ENCODE results near the gene PLIN3. TPM values are rescaled to one million over a fixed set of nuclear protein-coding genes. Genes with fewer than 3 reads are reported as not detected.

PLIN3 gene
- total and polyA plus RNA-seq, 2 of the 8 experiments (the other 6 are each of a cell fraction or from before 2014, with no cell fraction given): 60.7 to 61.5 TPM

DNA sequence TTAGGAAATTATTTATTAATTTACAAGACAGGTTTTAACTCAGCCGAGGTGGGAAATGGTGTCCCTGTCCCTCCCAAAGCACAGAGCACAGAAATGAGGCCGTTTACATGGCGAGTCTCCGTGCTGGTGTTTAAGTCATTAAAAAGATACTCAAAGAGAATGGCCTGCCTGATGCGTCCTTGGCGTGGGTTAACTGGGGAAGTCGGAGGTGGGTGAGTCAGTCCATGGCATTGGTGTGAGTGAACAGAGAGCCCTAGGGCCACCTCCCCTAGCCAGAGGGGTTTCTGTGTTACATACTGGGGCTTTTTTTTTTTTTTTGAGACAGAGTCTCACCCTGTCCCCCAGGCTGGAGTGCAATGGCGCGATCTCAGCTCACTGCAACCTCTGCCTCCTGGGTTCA, 72.1 kb downstream of the PLIN3 start:
- H3K23me2 ChIP-seq (ENCODE audit: low read depth, low read length): peaks cover 4% of the 10 kb centered on the region; the same call in 1 of the 2 replicates
- no peak for FAIRE-seq
- WGBS, 2 experiments (ENCODE audit: extremely low coverage in 1 of 2, insufficient coverage in 1 of 2, insufficient read length in 1 of 2, insufficient replicate concordance in 2 of 2, low coverage in 1 of 2, low lambda C conversion rate in 2 of 2, missing lambda C conversion rate in 1 of 2): 96% methylated on average over 9 of the region's 9 CpGs; no CpG with 5 or more reads in 1 of the 2 experiments
- no peak overlapping the region for H2BK20ac ChIP-seq (ENCODE audit: low read length)
- H3K9ac ChIP-seq (replicated peaks in 1 of 4; ENCODE audit: extremely low read depth in 1 of 4, low read depth in 3 of 4, low read length in 3 of 4): no peak overlapping the region
- H3K4me1 ChIP-seq (replicated peaks in 1 of 4; ENCODE audit: control insufficient read depth in 3 of 4, insufficient read depth in 4 of 4, low read length in 3 of 4): peaks cover 0 to 8% (median 1%) of the 10 kb centered on the region in 4 experiments; a peak in 4 of 7 replicates
- H2BK12ac ChIP-seq (ENCODE audit: low read depth, low read length): no peak overlapping the region
- peaks cover 9% of the 10 kb centered on the region for H3K79me1 ChIP-seq (ENCODE audit: low read depth, low read length)
- peaks cover 3 to 35% of the 10 kb centered on the region in 2 experiments; a peak in 3 of 4 replicates for H3K79me2 ChIP-seq (ENCODE audit: control insufficient read depth in 1 of 2, insufficient read depth in 2 of 2, low read length in 2 of 2)
- no peaks in the 10 kb centered on the region for H3K27me3 ChIP-seq (replicated peaks in 1 of 4; ENCODE audit: control insufficient read depth in 3 of 4, extremely low read depth in 1 of 4, insufficient read depth in 3 of 4, low read length in 3 of 4)
- no peaks in the 10 kb centered on the region for H3K9me3 ChIP-seq (ENCODE audit: insufficient read depth in 2 of 2, low read depth in 1 of 2, low read length in 1 of 2)
- no peak overlapping the region for H3K14ac ChIP-seq (ENCODE audit: insufficient read length)
- H3K23ac ChIP-seq (ENCODE audit: insufficient read length): no peak overlapping the region
- no peak overlapping the region for H2AFZ ChIP-seq (ENCODE audit: low read length)
- POLR2A ChIA-PET (ENCODE audit: partially characterized antibody): interaction anchor here (1.1 kb wide), 1 partner anchor 63 kb away, joined by 3 read pairs; no protein-coding TSS in a partner anchor
- no peak overlapping the region for H3K4me3 ChIP-seq (ENCODE audit: extremely low read depth in 1 of 4, insufficient read depth in 2 of 4, low read depth in 3 of 4, low read length in 4 of 4)
- no peak overlapping the region for H2AK5ac ChIP-seq (ENCODE audit: low read depth, low read length)
- no peak overlapping the region for H4K5ac ChIP-seq (ENCODE audit: insufficient read length, low read depth, low read length)
- H2BK5ac ChIP-seq (ENCODE audit: low read depth, low read length): no peak overlapping the region
- H3K27ac ChIP-seq (ENCODE audit: low read depth, low read length): no peak overlapping the region
- CTCF ChIA-PET (ENCODE audit: partially characterized antibody): interaction anchor here (0.6 to 1.4 kb wide), 2 partner anchors 10 to 63 kb away, joined by 3 to 8 read pairs; no protein-coding TSS in a partner anchor
- H4K91ac ChIP-seq (replicated peaks; ENCODE audit: insufficient read length, low read length): no peak overlapping the region
- no peak overlapping the region for H2BK15ac ChIP-seq (ENCODE audit: low read length)
- H3K4ac ChIP-seq (replicated peaks; ENCODE audit: insufficient read length, low read depth, low read length): no peak overlapping the region
- H3K18ac ChIP-seq (ENCODE audit: extremely low read depth, low read length): no peak overlapping the region
- H3K56ac ChIP-seq (replicated peaks; ENCODE audit: insufficient read length, low read depth, low read length): no peak overlapping the region
- DNase-seq (ENCODE audit: low read depth in 1 of 2, low spot score in 2 of 2): no peak
- H3K36me3 ChIP-seq (ENCODE audit: control insufficient read depth in 2 of 4, insufficient read depth in 4 of 4, low read length in 3 of 4): peaks cover 5 to 28% (median 10%) of the 10 kb centered on the region in 4 experiments; a peak in 7 of 8 replicates
- H3K4me2 ChIP-seq (ENCODE audit: insufficient read depth in 1 of 2, low read depth in 2 of 2, low read length in 2 of 2): no peak overlapping the region
- no peak overlapping the region for H4K8ac ChIP-seq (ENCODE audit: extremely low read depth, insufficient read depth, low read length)
- peaks cover 2 to 4% of the 10 kb centered on the region in 2 experiments for H4K20me1 ChIP-seq (replicated peaks in 1 of 2; ENCODE audit: control insufficient read depth in 1 of 2, insufficient read depth in 2 of 2, low read length in 2 of 2)
- no peak overlapping the region for H2BK120ac ChIP-seq (replicated peaks; ENCODE audit: low read depth, low read length)
- TF ChIP-seq YY1 (IDR thresholded peaks at IDR 0.05; ENCODE audit: low read depth, low read length) (no peak), EGR1 (IDR thresholded peaks at IDR 0.05; ENCODE audit: borderline replicate concordance, low read depth, low read length) (no peak), EZH2 (IDR thresholded peaks at IDR 0.05; ENCODE audit: low read depth, low read length, severe bottlenecking) (no peak), KDM1A (IDR thresholded peaks at IDR 0.05; ENCODE audit: borderline replicate concordance, low read length) (no peak), TBP (IDR thresholded peaks at IDR 0.05; ENCODE audit: low read depth, low read length) (no peak), KDM5A (IDR thresholded peaks at IDR 0.05; ENCODE audit: low read length) (no peak)
